Fibroblast of skin of abdomen (primary cell): ENCODE measurements around the gene CUTC.

ENCODE experiments used
- DNase-seq: peaks from one replicate; pipeline ENCODE4 v3.0.0-alpha.2; 2013

The CUTC gene

DNA sequence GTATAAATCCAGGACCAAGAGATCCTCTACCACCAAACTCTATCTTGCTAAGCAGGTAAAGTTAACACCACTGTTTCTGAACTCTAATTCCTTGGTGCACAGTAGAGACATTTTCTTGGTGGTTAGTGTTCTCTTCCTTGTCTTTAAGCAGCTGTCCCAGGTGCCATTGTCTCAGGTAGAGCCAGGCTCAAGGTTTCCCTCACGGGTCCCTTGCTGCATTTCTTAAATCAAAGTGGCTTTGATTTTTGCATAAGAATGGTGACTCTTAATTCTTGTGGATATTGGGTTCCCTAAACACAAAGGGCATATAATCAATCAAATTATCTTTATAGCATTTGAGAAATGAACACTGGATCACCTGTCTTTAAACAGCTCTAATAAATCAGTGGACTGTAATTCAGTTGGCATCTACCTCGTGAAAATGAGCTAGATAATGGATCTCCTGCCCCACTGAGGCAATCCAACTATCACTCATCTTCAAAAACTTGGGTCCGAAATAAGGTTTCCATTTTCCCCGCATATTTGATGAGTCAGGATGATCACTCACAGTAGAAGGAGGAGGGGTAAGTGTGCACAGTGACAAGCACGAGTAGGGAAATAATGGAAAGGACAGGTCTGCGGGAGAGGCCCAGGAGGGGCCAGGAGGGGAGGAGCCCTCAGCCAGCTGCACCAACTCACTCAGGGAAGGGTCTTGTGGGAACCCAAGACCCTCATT, 52.9 kb downstream of the CUTC start:
- DNase-seq = peak; percentile 44

- DNase-seq = no peak
Observed at GRCh38 chr10:99785646-99786045, 53.6 kb downstream of the CUTC start.

GRCh38 chr10:99787311-99787710, 55.3 kb downstream of the CUTC start:
- no peak for DNase-seq

DNA sequence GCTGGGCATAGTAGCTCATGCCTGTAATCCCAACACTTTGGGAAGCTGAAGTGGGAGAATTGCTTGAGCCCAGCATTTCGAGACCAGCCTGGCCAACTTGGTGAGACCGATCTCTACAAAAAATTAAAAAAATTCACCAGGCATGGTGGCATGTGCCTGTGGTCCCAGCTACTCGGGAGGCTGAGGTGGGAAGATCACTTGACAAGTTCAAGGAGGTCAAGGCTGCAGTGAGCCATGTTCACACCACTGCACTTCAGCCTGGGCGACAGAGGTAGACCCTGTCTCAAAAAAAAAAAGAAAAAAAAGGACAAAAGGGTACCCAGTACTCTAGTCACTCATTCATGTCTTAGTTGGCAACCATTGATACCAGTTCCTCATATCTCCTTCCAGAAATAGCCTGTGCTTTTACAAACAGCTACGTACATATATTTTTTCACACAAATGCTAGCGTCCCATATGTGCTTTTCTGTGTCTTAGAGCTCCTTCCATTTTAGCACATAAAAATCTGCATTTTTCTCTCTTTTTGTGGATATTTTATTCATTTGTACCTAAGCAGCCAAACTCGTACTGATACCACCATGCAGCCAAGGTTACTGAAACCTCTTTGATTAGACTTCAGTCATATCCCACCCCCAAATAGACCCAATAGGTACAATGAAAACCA, 55.9 kb downstream of the CUTC start:
- DNase-seq = no peak

DNA sequence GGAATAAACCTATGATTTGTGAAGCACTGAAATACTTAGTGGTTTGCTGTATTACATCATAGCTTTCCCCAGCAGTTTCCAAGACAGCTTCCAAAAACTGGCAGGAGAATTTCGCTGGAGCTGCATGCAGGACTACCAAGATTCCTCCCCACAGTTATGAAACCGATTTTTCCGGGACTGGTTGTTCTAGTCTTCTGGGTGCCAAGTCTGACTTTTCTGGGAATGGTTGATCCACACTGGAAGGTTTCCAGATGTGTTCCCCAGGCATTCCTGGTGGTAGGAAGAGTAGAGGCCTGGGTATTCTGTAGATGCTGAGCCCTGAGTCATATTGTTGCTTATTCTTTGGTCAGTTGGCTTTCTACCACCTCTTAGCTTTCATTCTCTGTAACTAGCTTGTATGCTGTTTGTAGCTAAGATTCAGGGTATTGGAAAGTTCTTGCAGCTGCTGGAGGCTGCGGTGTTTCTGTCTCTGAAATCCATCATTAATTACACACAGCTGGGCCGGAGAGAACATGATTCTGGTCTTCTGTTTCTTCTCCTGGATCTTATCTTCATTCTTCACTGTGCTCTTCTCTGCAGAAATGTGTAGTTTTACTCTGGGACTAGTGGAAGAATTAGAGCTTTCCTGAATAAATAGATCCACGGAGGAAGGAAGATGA, 56.7 kb downstream of the CUTC start:
- peak; percentile 98 for DNase-seq

GRCh38 chr10:99791831-99792230, 59.8 kb downstream of the CUTC start:
- DNase-seq = no peak

- DNase-seq = no peak
Observed at GRCh38 chr10:99793819-99794218, 61.8 kb downstream of the CUTC start.

- no peak for DNase-seq
Observed at GRCh38 chr10:99796928-99797327, 64.9 kb downstream of the CUTC start.

GRCh38 chr10:99798031-99798430, 66.0 kb downstream of the CUTC start:
- DNase-seq = no peak

GRCh38 chr10:99798920-99799319, 66.9 kb downstream of the CUTC start:
- no peak for DNase-seq

DNA sequence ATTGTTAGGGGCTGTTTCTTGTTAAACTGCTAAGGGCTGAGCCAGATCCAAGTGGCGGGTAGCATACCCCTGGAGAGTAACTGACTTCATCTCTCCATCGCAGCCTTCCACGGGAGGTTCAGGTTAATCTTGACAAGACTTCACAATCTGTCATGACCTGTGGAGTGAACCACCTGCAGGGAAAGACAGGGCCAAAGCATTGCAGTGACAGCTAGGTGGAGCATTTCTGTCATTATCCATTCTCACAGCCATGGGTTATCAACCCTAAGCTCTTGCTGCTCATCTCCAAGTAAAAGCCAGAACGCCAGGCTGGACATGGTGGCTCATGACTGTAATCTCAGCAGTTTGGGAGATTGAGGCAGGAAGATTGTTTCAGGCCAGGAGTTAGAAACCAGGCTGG, 67.6 kb downstream of the CUTC start:
- no peak for DNase-seq

DNA sequence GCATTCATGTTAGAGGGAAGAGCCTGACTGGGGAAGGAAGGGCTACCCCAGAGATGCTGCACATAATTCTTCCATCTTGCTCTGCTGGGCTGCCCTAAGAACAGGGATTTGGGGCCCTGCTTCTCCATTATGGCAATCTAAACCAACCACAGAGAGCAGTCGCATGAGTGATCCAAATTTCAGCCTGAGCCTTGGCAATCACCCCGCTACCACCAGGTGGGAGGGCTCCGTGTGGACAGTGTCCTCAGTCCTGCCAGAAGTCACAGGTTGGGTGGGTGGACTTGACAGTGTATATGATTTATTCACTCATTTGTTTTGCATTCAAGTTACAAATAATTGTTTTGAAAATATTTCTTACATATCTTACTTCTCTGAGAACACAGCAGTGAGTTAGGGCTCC, 72.4 kb downstream of the CUTC start:
- no peak for DNase-seq

DNA sequence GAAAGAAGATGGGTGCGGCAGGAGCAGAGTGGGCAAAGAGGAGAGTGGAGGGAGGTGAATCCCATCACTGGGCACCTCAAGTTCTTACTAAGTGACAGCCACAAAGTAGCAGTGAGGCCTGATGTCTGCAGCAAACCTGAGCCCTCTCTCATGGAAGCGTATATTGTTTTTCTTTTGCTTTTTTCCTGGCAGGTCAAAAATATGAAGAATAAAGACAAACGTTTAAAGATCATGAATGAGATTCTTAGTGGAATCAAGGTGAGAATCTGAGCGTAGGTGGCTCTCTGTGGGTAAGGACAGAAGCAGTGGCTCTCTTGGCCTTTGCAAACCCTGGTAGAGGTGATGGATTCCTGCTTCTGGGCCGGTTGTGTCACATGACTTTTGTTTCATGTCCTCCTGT, 73.2 kb downstream of the CUTC start:
- no peak for DNase-seq
